ENCODE measurements around the gene EXPH5.

GRCh38 chr11:108593923-108594434 lies 411 bp upstream of the EXPH5 start:
- TF ChIP-seq POLR2AphosphoS5 (IDR thresholded peaks at IDR 0.05; ENCODE audit: low read depth) (no peak), CTCF (IDR thresholded peaks at IDR 0.05; ENCODE audit: insufficient read depth, low read length) (no peak), REST (IDR thresholded peaks at IDR 0.05; ENCODE audit: insufficient replicate concordance, low read depth) (no peak), SPI1 (IDR thresholded peaks at IDR 0.05; ENCODE audit: borderline replicate concordance, low read depth) (no peak)

Data from HL-60 (cell line).